ENCODE measurements around the gene ERN1.

The ERN1 gene

GRCh38 chr17:64004218-64004770, 125.7 kb downstream of the ERN1 start:
- DNase-seq (ENCODE audit: low spot score) = no peak

- no peak for DNase-seq (ENCODE audit: low spot score)
Measured at GRCh38 chr17:64003526-64004121, 126.3 kb downstream of the ERN1 start.

DNA sequence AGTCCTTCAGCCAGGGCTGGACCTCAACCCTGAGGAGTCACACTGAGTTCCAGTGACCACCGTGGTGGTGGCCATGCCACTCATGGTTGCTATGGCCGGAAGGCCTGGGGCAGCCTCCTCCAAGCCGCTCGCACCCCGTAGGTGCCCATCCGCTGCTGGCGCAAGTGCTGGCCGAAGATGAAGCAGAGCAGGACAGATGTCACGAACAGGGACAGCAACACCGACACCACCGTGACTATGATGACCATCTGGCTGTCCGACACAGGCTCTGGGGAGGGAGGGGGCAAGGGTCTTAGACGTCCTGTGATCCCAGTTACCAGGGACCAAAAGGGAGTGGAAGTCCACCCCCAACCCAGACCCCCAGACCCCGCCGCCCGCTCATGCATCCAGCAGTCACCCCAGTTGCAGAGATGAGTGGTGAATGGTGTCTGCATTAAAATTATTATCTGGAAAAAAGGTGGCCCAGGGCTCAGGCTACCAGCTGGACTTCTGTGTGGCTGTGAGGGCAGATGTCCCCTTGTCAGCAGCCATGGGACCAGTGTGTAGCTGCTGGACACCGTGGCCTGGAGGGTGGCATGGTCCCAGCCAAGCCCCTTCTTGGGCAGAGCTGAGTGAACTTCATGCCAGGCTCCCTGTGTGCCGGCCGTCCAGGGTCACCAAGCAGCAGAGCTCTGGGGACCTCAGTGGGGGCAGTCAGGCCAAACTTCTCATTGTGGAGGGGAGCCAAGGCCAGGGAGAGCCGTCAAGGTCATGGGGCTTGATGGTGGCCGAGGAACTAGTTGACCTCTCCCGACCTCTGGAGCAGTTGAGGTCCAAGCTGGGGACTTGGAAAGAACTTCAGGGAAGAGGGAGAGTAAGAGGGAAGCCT, 127.1 kb downstream of the ERN1 start:
- no peak for DNase-seq (ENCODE audit: low spot score)

GRCh38 chr17:64001763-64002529, 128.0 kb downstream of the ERN1 start:
- no peak for DNase-seq (ENCODE audit: low spot score)

DNA sequence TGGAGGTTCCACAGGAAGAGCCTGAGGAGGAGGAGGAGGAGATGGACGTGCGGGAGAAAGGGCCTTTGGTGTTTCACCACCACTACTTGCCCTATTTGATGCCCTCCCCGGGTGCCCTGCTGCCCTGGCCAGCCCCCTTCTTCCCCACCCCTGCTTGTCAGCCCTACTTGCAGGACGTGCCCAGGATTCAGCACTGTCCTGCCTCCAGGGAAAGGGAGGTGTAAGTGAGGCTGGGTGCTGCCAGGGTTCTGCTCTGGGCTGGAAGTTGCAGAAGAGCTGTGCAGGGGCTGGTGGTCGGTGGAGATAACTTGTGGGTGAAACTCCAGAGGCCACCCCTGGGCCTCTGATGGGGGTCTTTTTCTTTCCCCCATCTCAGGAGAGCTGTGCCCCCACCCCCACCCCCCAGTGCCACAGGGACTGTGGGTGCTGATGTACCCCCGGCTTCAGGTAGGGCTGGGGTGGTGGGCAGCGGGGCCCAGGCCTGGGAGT, 128.8 kb downstream of the ERN1 start:
- no peak for DNase-seq (ENCODE audit: low spot score)

DNA sequence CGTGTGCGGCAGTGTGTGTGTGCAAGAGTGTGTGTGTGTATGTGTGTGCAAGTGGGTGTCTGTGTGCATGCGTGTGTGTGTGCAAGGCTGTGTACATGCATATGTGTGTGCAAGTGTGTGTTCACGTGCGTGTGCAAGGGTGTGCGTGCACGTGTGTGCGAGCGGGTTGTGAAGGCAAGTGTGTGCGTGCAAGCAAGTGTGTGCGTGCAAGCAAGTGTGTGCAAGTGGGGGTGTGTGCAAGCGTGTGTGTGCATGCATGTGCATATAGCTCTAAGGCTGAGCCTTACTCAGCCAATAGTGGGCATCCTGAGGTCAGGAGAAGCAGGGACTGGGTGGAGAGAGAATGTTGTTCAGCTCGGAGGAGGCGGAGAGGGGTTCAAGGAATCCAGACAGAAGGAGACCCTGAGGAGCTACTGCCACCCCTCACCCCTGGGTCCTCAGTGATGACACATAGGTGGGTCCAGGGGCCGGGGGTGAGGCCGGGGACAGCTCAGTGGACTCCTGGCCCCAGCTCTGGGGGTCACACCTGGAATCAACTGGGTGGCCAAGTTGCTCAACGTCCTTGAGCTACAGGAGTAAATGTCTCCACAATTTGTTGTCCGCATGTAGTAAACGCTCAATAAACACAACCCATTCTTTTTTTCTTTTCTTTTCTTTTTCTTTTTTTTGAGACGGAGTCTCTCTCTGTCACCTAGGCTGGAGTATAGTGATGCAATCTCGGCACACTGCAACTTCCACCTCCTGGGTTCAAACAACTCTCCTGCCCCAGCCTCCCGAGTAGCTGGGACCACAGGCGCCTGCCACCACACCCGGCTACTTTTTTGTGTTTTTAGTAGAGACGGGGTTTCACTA, 130.0 kb downstream of the ERN1 start:
- DNase-seq (ENCODE audit: low spot score) = no peak

DNA sequence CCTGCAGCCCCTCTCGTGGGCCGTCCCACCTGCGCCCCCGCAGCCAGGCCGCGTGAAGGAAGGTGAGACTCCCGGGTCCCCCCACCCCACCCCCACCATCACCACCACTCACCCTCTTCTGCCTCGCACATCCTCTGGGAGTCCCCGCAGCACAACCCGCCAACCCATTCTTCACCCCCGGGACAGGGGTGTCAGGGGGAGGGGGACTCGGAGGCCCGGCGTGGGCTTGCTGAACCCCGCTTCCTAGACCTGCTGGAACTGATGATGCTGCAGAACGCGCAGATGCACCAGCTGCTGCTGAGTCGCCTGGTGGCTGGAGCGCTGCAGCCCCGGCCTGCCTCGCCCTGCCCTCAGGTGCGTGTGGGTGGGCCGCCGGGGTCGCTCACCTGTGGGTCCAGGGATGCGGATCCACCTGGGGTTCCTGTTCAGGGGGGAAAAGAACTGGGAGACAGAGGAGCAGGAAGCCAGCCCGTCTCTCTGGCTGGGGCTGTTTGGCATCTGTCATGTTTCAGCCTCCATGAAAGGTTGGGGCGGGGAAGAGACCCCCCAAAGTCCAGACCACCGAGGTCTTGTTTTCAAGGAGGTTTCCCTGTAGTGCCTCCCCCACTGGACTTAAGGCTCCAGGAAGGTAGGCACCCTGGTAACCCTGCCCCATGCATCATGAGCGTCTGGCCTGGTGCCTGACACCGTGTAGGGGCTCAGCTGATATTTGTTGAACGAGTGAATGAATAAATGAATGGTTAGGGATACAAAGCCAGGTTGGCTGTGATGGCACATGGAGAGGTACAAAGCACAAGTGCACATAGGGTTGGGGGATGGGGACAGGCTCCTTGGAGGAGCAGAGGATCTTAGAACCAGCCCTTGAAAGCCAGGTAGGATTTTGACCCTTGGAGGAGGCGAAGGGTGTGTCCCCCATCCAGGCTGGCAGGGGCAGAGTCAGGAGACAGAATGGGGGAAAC, 130.9 kb downstream of the ERN1 start:
- no peak for DNase-seq (ENCODE audit: low spot score)

GRCh38 chr17:63998050-63998720, 131.8 kb downstream of the ERN1 start, which contains the start of gene PRR29:
Gene PRR29, plus strand, starts transcription at chr17:63998351. Its CDS starts 14 bp downstream, at chr17:63998365.
- peak; percentile 71 for DNase-seq (ENCODE audit: low spot score)

GRCh38 chr17:63997341-63998048, 132.4 kb downstream of the ERN1 start:
- no peak for DNase-seq (ENCODE audit: low spot score)

- DNase-seq (ENCODE audit: low spot score) = no peak
Measured at GRCh38 chr17:63996430-63997182, 133.3 kb downstream of the ERN1 start.

- DNase-seq (ENCODE audit: low spot score) = no peak
Measured at GRCh38 chr17:63995626-63996025, 134.3 kb downstream of the ERN1 start.

DNA sequence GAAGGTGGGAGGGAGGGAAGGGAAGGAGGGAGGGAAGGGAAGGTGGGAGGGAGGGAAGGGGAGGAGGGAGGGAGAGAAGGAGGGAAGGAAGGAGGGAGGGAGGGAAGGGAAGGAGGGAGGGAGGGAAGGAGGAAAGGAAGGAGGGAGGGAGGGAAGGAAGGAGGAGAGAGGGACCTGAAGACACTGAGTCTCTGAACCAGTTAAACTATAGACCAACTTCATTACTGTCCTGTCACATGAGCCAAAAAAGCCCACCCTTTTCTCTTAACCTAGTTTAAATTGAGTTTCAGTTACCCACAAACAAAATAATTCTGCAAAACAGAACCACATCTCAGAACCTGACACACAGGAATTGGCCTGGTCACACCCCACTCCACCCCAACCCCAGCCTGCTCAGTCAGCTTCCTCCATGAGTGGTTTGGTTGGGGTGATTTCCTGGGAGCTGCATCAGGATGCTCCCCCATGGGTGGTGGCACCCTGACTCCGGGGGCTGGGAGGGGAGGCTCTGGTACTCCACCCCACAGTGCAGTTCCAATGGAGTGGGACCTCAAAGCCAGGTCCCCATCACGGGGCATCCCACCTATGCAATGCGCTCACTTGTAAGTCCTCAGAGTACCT, 136.5 kb downstream of the ERN1 start:
- peak; percentile 21 for DNase-seq (ENCODE audit: low spot score)

GRCh38 chr17:63991611-63992010, 138.3 kb downstream of the ERN1 start:
- DNase-seq (ENCODE audit: low spot score) = no peak

DNA sequence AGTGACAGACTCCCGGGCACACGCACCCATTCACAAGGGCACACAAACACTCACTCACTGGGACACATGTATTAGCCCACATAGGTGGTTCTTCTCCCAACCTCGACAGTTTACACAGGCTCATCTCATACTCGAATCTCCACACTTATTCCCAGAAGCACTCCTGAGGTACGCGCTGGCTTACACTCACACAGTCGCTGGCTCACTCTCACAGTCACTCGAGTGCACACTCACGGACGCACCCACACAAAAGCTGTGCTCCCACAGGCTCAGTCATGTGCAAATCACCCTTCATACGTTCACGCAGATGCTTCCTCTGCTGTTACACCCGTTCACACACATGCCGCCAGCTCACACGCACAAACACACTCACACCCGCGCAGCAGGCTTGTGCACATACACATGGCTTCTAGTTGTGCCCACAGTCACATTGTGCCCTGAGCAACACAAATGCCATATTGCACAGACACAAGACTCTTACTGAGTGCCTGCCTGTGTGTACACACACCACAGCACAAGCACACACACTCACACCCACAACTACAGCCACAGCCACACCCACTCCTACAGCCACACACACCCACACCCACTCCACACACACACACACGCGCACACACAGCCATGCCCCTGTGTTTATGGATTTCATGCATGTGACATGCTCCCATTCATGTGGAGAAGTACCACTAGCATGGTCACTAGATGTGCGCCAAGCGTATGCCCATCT, 140.2 kb downstream of the ERN1 start:
- no peak for DNase-seq (ENCODE audit: low spot score)

All from CD4-positive, alpha-beta T cell treated with Interleukin-6 at 100 ng/mL for 8 hours (primary cell).